ENCODE data around the gene TACC2. TPM values are rescaled to one million over a fixed set of nuclear protein-coding genes. Genes with fewer than 3 reads are reported as not detected.
"Not testable (repeated sequence)": the region's sequence is repeated elsewhere in the genome, so short reads cannot be mapped to it uniquely, and the experiment has no call there.

TACC2 gene
- total RNA-seq, 2 experiments from 2014 or later, result not detected

GRCh38 chr10:122022276-122022675 is 33.3 kb downstream of the TACC2 start:
- H3K4me1 Mint-ChIP-seq, result no peaks in the 10 kb centered on the region
- no peaks in the 10 kb centered on the region for H3K9me3 Mint-ChIP-seq
- H3K27ac Mint-ChIP-seq, result no peak overlapping the region
- peaks cover 15% of the 10 kb centered on the region for H3K27me3 Mint-ChIP-seq
- H3K4me3 Mint-ChIP-seq, result no peak overlapping the region
- ChIA-PET CTCF (no interaction called here), POLR2A (no interaction called here)
- DNase-seq, result no peak
- H3K36me3 Mint-ChIP-seq (ENCODE audit: low read depth), result no peaks in the 10 kb centered on the region

GRCh38 chr10:122023257-122023656 is 34.3 kb downstream of the TACC2 start:
- H3K27ac Mint-ChIP-seq; DNase-seq; H3K9me3 Mint-ChIP-seq; H3K4me3 Mint-ChIP-seq; CTCF ChIA-PET; H3K4me1 Mint-ChIP-seq; H3K36me3 Mint-ChIP-seq (ENCODE audit: low read depth); POLR2A ChIA-PET: not testable (repeated sequence)
- peaks cover 15% of the 10 kb centered on the region for H3K27me3 Mint-ChIP-seq

GRCh38 chr10:122029499-122030199 is 40.7 kb downstream of the TACC2 start:
- DNase-seq, result no peak
- H3K4me3 Mint-ChIP-seq, result no peak overlapping the region
- POLR2A ChIA-PET, result no interaction called here

GRCh38 chr10:122030200-122030552 is 41.2 kb downstream of the TACC2 start:
- Mint-ChIP-seq H3K4me3 (no peak overlapping the region), H3K36me3 (ENCODE audit: low read depth) (no peaks in the 10 kb centered on the region), H3K4me1 (no peaks in the 10 kb centered on the region), H3K27me3 (no peaks in the 10 kb centered on the region), H3K9me3 (no peaks in the 10 kb centered on the region), H3K27ac (no peak overlapping the region)
- DNase-seq, result no peak
- ChIA-PET CTCF (no interaction called here), POLR2A (no interaction called here)

More at GRCh38 chr10:122029499-122030199, 40.7 kb downstream of the TACC2 start:
- Mint-ChIP-seq H3K27me3 (no peaks in the 10 kb centered on the region), H3K36me3 (ENCODE audit: low read depth) (no peaks in the 10 kb centered on the region), H3K9me3 (no peaks in the 10 kb centered on the region), H3K27ac (no peak overlapping the region), H3K4me1 (no peaks in the 10 kb centered on the region)
- CTCF ChIA-PET, result no interaction called here

- no peaks in the 10 kb centered on the region for H3K36me3 Mint-ChIP-seq (ENCODE audit: low read depth)
- ChIA-PET CTCF (no interaction called here), POLR2A (no interaction called here)
- no peaks in the 10 kb centered on the region for H3K9me3 Mint-ChIP-seq
- H3K27ac Mint-ChIP-seq, result no peak overlapping the region
- no peak for DNase-seq
- no peaks in the 10 kb centered on the region for H3K27me3 Mint-ChIP-seq
- H3K4me1 Mint-ChIP-seq, result no peaks in the 10 kb centered on the region
- no peak overlapping the region for H3K4me3 Mint-ChIP-seq
These were observed 44.4 kb downstream of the TACC2 start for GRCh38 chr10:122033224-122033926.

GRCh38 chr10:122034149-122034756 is 45.3 kb downstream of the TACC2 start:
- Mint-ChIP-seq H3K4me3 (no peak overlapping the region), H3K27ac (no peak overlapping the region), H3K36me3 (ENCODE audit: low read depth) (no peaks in the 10 kb centered on the region), H3K9me3 (no peaks in the 10 kb centered on the region), H3K27me3 (no peaks in the 10 kb centered on the region), H3K4me1 (no peaks in the 10 kb centered on the region)
- CTCF ChIA-PET, result no interaction called here
- POLR2A ChIA-PET, result no interaction called here
- DNase-seq, result no peak

- ChIA-PET CTCF (interaction anchor here (1.1 kb wide), 1 partner anchor 14 kb away, joined by 3 read pairs; no protein-coding TSS in a partner anchor), POLR2A (no interaction called here)
- Mint-ChIP-seq H3K27me3 (no peaks in the 10 kb centered on the region), H3K4me3 (no peak overlapping the region), H3K36me3 (ENCODE audit: low read depth) (no peaks in the 10 kb centered on the region), H3K27ac (no peak overlapping the region), H3K9me3 (no peaks in the 10 kb centered on the region), H3K4me1 (no peaks in the 10 kb centered on the region)
- DNase-seq, result no peak
These were observed 51.8 kb downstream of the TACC2 start for GRCh38 chr10:122040786-122041185.

GRCh38 chr10:122042836-122043235 is 53.9 kb downstream of the TACC2 start:
- Mint-ChIP-seq H3K36me3 (ENCODE audit: low read depth) (no peaks in the 10 kb centered on the region), H3K9me3 (no peaks in the 10 kb centered on the region), H3K27ac (no peak overlapping the region), H3K4me1 (no peaks in the 10 kb centered on the region), H3K4me3 (no peak overlapping the region), H3K27me3 (no peaks in the 10 kb centered on the region)
- ChIA-PET CTCF (no interaction called here), POLR2A (no interaction called here)
- DNase-seq, result no peak

GRCh38 chr10:122044045-122044661 is 55.2 kb downstream of the TACC2 start:
- Mint-ChIP-seq H3K36me3 (ENCODE audit: low read depth) (no peaks in the 10 kb centered on the region), H3K4me1 (no peaks in the 10 kb centered on the region), H3K9me3 (no peaks in the 10 kb centered on the region), H3K27me3 (no peaks in the 10 kb centered on the region), H3K27ac (no peak overlapping the region), H3K4me3 (no peak overlapping the region)
- CTCF ChIA-PET, result no interaction called here
- no peak for DNase-seq
- POLR2A ChIA-PET, result no interaction called here

GRCh38 chr10:122044713-122045112 is 55.8 kb downstream of the TACC2 start:
- Mint-ChIP-seq H3K9me3 (no peaks in the 10 kb centered on the region), H3K4me3 (no peak overlapping the region), H3K36me3 (ENCODE audit: low read depth) (no peaks in the 10 kb centered on the region), H3K4me1 (no peaks in the 10 kb centered on the region), H3K27me3 (no peaks in the 10 kb centered on the region), H3K27ac (no peak overlapping the region)
- ChIA-PET POLR2A (no interaction called here), CTCF (interaction anchor here (0.7 kb wide), 1 partner anchor 17 kb away, joined by 4 read pairs; no protein-coding TSS in a partner anchor)
- no peak for DNase-seq

GRCh38 chr10:122045212-122045611 is 56.2 kb downstream of the TACC2 start:
- no peaks in the 10 kb centered on the region for H3K9me3 Mint-ChIP-seq
- H3K4me3 Mint-ChIP-seq, result no peak overlapping the region
- no peaks in the 10 kb centered on the region for H3K36me3 Mint-ChIP-seq (ENCODE audit: low read depth)
- H3K27ac Mint-ChIP-seq, result no peak overlapping the region
- H3K27me3 Mint-ChIP-seq, result no peaks in the 10 kb centered on the region
- DNase-seq, result no peak
- no peaks in the 10 kb centered on the region for H3K4me1 Mint-ChIP-seq
- ChIA-PET CTCF (interaction anchor here (0.7 kb wide), 1 partner anchor 16 kb away, joined by 4 read pairs; no protein-coding TSS in a partner anchor), POLR2A (no interaction called here)

- H3K9me3 Mint-ChIP-seq, result no peaks in the 10 kb centered on the region
- no peak overlapping the region for H3K27ac Mint-ChIP-seq
- H3K27me3 Mint-ChIP-seq, result no peaks in the 10 kb centered on the region
- no peaks in the 10 kb centered on the region for H3K4me1 Mint-ChIP-seq
- CTCF ChIA-PET, result no interaction called here
- POLR2A ChIA-PET, result no interaction called here
- DNase-seq, result no peak
- no peaks in the 10 kb centered on the region for H3K36me3 Mint-ChIP-seq (ENCODE audit: low read depth)
- H3K4me3 Mint-ChIP-seq, result no peak overlapping the region
These were observed 58.6 kb downstream of the TACC2 start for GRCh38 chr10:122047560-122047959.

GRCh38 chr10:122049076-122049475 is 60.1 kb downstream of the TACC2 start:
- no peak for DNase-seq
- Mint-ChIP-seq H3K4me3 (no peak overlapping the region), H3K27me3 (no peaks in the 10 kb centered on the region), H3K36me3 (ENCODE audit: low read depth) (no peaks in the 10 kb centered on the region), H3K27ac (no peak overlapping the region), H3K4me1 (no peaks in the 10 kb centered on the region), H3K9me3 (no peaks in the 10 kb centered on the region)
- ChIA-PET POLR2A (no interaction called here), CTCF (no interaction called here)

Measured in activated CD4-positive, alpha-beta memory T cell treated with anti-CD3 and anti-CD28 coated beads, Interleukin-2, amount 10 ng/mL, durations not matched to agents 7 days and 5 days (primary cell).